ENCODE results near the gene EPS8L1. TPM values are rescaled to one million over a fixed set of nuclear protein-coding genes. Genes with fewer than 3 reads are reported as not detected.
"Not testable (repeated sequence)": the region's sequence is repeated elsewhere in the genome, so short reads cannot be mapped to it uniquely, and the experiment has no call there.

Gene EPS8L1
- polyA plus RNA-seq, 1 experiment, result 4.4 TPM

GRCh38 chr19:55056827-55057226, 18.8 kb upstream of the EPS8L1 start:
- H3K27me3 ChIP-seq (ENCODE audit: control insufficient read depth, insufficient read depth, low read length), result no peaks in the 10 kb centered on the region
- peaks cover 6% of the 10 kb centered on the region for H3K36me3 ChIP-seq (ENCODE audit: control insufficient read depth, insufficient read depth, low read length)
- POLR2A ChIA-PET, result no interaction called here
- CTCF ChIA-PET, result no interaction called here
- no peak overlapping the region for H3K4me3 ChIP-seq (ENCODE audit: low read depth, low read length)
- no peak for TF ChIP-seq CTCF (IDR thresholded peaks at IDR 0.05; ENCODE audit: insufficient read depth, low read depth, low read length)
- no peak for DNase-seq (ENCODE audit: low read depth)

- Histone ChIP-seq H3K27me3 (ENCODE audit: control insufficient read depth, insufficient read depth, low read length) (no peaks in the 10 kb centered on the region), H3K36me3 (ENCODE audit: control insufficient read depth, insufficient read depth, low read length) (peaks cover 6% of the 10 kb centered on the region), H3K4me3 (ENCODE audit: low read depth, low read length) (no peak overlapping the region)
- no peak for TF ChIP-seq CTCF (IDR thresholded peaks at IDR 0.05; ENCODE audit: insufficient read depth, low read depth, low read length)
- CTCF ChIA-PET, result no interaction called here
- DNase-seq (ENCODE audit: low read depth), result no peak
- POLR2A ChIA-PET, result no interaction called here
These were observed 16.7 kb upstream of the EPS8L1 start for GRCh38 chr19:55058781-55059610.

GRCh38 chr19:55060287-55060686, 15.4 kb upstream of the EPS8L1 start:
- H3K4me3 ChIP-seq (ENCODE audit: low read depth, low read length); H3K27me3 ChIP-seq (ENCODE audit: control insufficient read depth, insufficient read depth, low read length); H3K36me3 ChIP-seq (ENCODE audit: control insufficient read depth, insufficient read depth, low read length); DNase-seq (ENCODE audit: low read depth); CTCF ChIA-PET; POLR2A ChIA-PET: not testable (repeated sequence)

GRCh38 chr19:55062735-55063491, 12.8 kb upstream of the EPS8L1 start, which contains the start of gene RDH13:
TSS of gene RDH13 (minus strand) at chr19:55063148. CDS start at chr19:55063032, 116 bp downstream.
- POLR2A ChIA-PET, result no interaction called here
- DNase-seq (ENCODE audit: low read depth), result peak; percentile 62
- CTCF ChIA-PET, result interaction anchor here (0.6 kb wide), 1 partner anchor 97 kb away, joined by 3 read pairs; no protein-coding TSS in a partner anchor
- no peak for TF ChIP-seq CTCF (IDR thresholded peaks at IDR 0.05; ENCODE audit: insufficient read depth, low read depth, low read length)
- H3K4me3 ChIP-seq (ENCODE audit: low read depth, low read length), result peak within 1 kb of the TSS; percentile 86
- H3K27me3 ChIP-seq (ENCODE audit: control insufficient read depth, insufficient read depth, low read length), result peaks cover 5% of the 10 kb centered on the region; the same call in 1 of the 2 replicates
- 0 out of 2 replicates have a peak, but pooled peaks cover 1% of the 10 kb centered on the region for H3K36me3 ChIP-seq (ENCODE audit: control insufficient read depth, insufficient read depth, low read length)

- Histone ChIP-seq H3K4me3 (ENCODE audit: low read depth, low read length) (no peak overlapping the region), H3K27me3 (ENCODE audit: control insufficient read depth, insufficient read depth, low read length) (peaks cover 5% of the 10 kb centered on the region; the same call in 1 of the 2 replicates), H3K36me3 (ENCODE audit: control insufficient read depth, insufficient read depth, low read length) (0 out of 2 replicates have a peak, but pooled peaks cover 1% of the 10 kb centered on the region)
- no peak for TF ChIP-seq CTCF (IDR thresholded peaks at IDR 0.05; ENCODE audit: insufficient read depth, low read depth, low read length)
- DNase-seq (ENCODE audit: low read depth), result no peak
- POLR2A ChIA-PET, result no interaction called here
- CTCF ChIA-PET, result interaction anchor here (0.6 kb wide), 1 partner anchor 96 kb away, joined by 3 read pairs; no protein-coding TSS in a partner anchor
These were observed 12.2 kb upstream of the EPS8L1 start for GRCh38 chr19:55063492-55063843.

- POLR2A ChIA-PET; DNase-seq (ENCODE audit: low read depth); H3K4me3 ChIP-seq (ENCODE audit: low read depth, low read length); H3K36me3 ChIP-seq (ENCODE audit: control insufficient read depth, insufficient read depth, low read length): not testable (repeated sequence)
- H3K27me3 ChIP-seq (ENCODE audit: control insufficient read depth, insufficient read depth, low read length), result peaks cover 13% of the 10 kb centered on the region
- CTCF ChIA-PET, result interaction anchor here (0.9 kb wide), 1 partner anchor 23 kb away, joined by 4 read pairs; no protein-coding TSS in a partner anchor
These were observed 10.2 kb upstream of the EPS8L1 start for GRCh38 chr19:55065516-55065915.

Data from BJ (cell line).